Cerebellar nuclear complex (tissue), 1 donor: ENCODE measurements around the gene KRTAP3-3.
"Not testable (repeated sequence)": the region's sequence is repeated elsewhere in the genome, so short reads cannot be mapped to it uniquely, and the experiment has no call there.

Experiments
- DNase-seq, 2 experiments: peaks; one replicate each; lab custom pipeline; 2025; lab: John Stamatoyannopoulos, UW

KRTAP3-3 gene

GRCh38 chr17:40993839-40994238 is at the start of gene KRTAP3-3:
TSS of gene KRTAP3-3 (minus strand) at chr17:40994164. CDS start at chr17:40994097, 67 bp downstream.
- no peak for DNase-seq

- no peak for DNase-seq
These were observed 49.0 kb upstream of the KRTAP3-3 start for GRCh38 chr17:41042953-41043352.

- DNase-seq, result not testable (repeated sequence)
These were observed 47.0 kb upstream of the KRTAP3-3 start, which contains the start of gene KRTAP1-1 for GRCh38 chr17:41040783-41041571. TSS of gene KRTAP1-1 (minus strand) at chr17:41041450. CDS start at chr17:41041397, 53 bp downstream.

GRCh38 chr17:41037853-41038350 is 43.9 kb upstream of the KRTAP3-3 start:
- no peak for DNase-seq

GRCh38 chr17:41034346-41034935 is 40.5 kb upstream of the KRTAP3-3 start, which contains the start of gene KRTAP1-3:
TSS of gene KRTAP1-3 (minus strand) at chr17:41034874. CDS start at chr17:41034821, 53 bp downstream.
- DNase-seq, result not testable (repeated sequence)

GRCh38 chr17:41029633-41030245 is 35.8 kb upstream of the KRTAP3-3 start, which contains the start of gene KRTAP1-4:
TSS of gene KRTAP1-4 (minus strand) at chr17:41030195. CDS start at chr17:41030078, 117 bp downstream.
- DNase-seq, result no peak

GRCh38 chr17:41026715-41027471 is 32.9 kb upstream of the KRTAP3-3 start, which contains the start of gene KRTAP1-5:
TSS of gene KRTAP1-5 (minus strand) at chr17:41027208. CDS start at chr17:41027155, 53 bp downstream.
- no peak for DNase-seq

GRCh38 chr17:41024697-41025096 is 30.7 kb upstream of the KRTAP3-3 start:
- DNase-seq, result no peak

- DNase-seq, result no peak
These were observed 26.4 kb upstream of the KRTAP3-3 start for GRCh38 chr17:41020336-41020735.

- DNase-seq, result no peak
These were observed 25.5 kb upstream of the KRTAP3-3 start for GRCh38 chr17:41019415-41019814.

GRCh38 chr17:41018541-41018940 is 24.6 kb upstream of the KRTAP3-3 start:
- no peak for DNase-seq

GRCh38 chr17:41016578-41017215 is 22.7 kb upstream of the KRTAP3-3 start:
- DNase-seq, result no peak

GRCh38 chr17:41015454-41015853 is 21.5 kb upstream of the KRTAP3-3 start:
- DNase-seq, result no peak

- DNase-seq, result peak in 1 of 2 experiments; percentile 9
These were observed 19.6 kb upstream of the KRTAP3-3 start for GRCh38 chr17:41013606-41014005.

GRCh38 chr17:41013181-41013580 is 19.2 kb upstream of the KRTAP3-3 start:
- DNase-seq, result no peak

GRCh38 chr17:41012326-41013120 is 18.6 kb upstream of the KRTAP3-3 start:
- DNase-seq, result peak in 1 of 2 experiments; percentile 8

GRCh38 chr17:41010441-41010840 is 16.5 kb upstream of the KRTAP3-3 start:
- no peak for DNase-seq

- DNase-seq, result no peak
These were observed 16.0 kb upstream of the KRTAP3-3 start for GRCh38 chr17:41009936-41010335.

- DNase-seq, result no peak
These were observed 15.4 kb upstream of the KRTAP3-3 start for GRCh38 chr17:41009301-41009760.

GRCh38 chr17:41008811-41009210 is 14.8 kb upstream of the KRTAP3-3 start, which contains the start of gene KRTAP3-1:
TSS of gene KRTAP3-1 (minus strand) at chr17:41009128. CDS start at chr17:41009074, 54 bp downstream.
- no peak for DNase-seq
